ENCODE measurements around the gene FZD1. TPM values are rescaled to one million over a fixed set of nuclear protein-coding genes. Genes with fewer than 3 reads are reported as not detected.

The FZD1 gene
- polyA plus RNA-seq, 3 donors: 3.6 to 10.1 (median 7.9) TPM

GRCh38 chr7:91320366-91321078, 56.3 kb downstream of the FZD1 start:
- no CpG with 5 or more reads among the region's 4 CpGs for WGBS (ENCODE audit: insufficient coverage)
- no peak overlapping the region for H3K4me3 Mint-ChIP-seq
- no peak for DNase-seq
- Histone ChIP-seq H3K4me3 (replicated peaks in 1 of 3; ENCODE audit: low read depth in 2 of 3, low read length in 3 of 3) (no peak overlapping the region), H3K9ac (ENCODE audit: insufficient read depth, low read length, poor library complexity, severe bottlenecking) (no peak overlapping the region), H3K27ac (ENCODE audit: low read depth in 1 of 2, low read length in 2 of 2) (no peak overlapping the region), H2AFZ (ENCODE audit: insufficient read depth, low read depth, low read length, poor library complexity, severe bottlenecking) (no peak overlapping the region), H3K9me3 (replicated peaks in 1 of 2; ENCODE audit: control insufficient read depth in 1 of 2, insufficient read depth in 1 of 2, low read length in 2 of 2) (no peaks in the 10 kb centered on the region), H4K20me1 (ENCODE audit: insufficient read depth, low read length) (no peaks in the 10 kb centered on the region), H3K4me2 (replicated peaks; ENCODE audit: extremely low read depth, low read length, poor library complexity, severe bottlenecking) (no peak overlapping the region), H3K79me2 (ENCODE audit: insufficient read depth, low read length) (no peaks in the 10 kb centered on the region), H3K4me1 (ENCODE audit: control insufficient read depth in 1 of 2, insufficient read depth in 2 of 2, low read length in 2 of 2) (peaks cover 3 to 7% of the 10 kb centered on the region in 2 donors), H3K27me3 (ENCODE audit: control insufficient read depth in 2 of 2, insufficient read depth in 2 of 2, low read length in 2 of 2) (no peaks in the 10 kb centered on the region), H3K36me3 (replicated peaks in 1 of 2; ENCODE audit: control insufficient read depth in 1 of 2, insufficient read depth in 2 of 2, low read length in 2 of 2) (no peaks in the 10 kb centered on the region)
- H3K36me3 Mint-ChIP-seq: no peaks in the 10 kb centered on the region
- peaks cover 0 to 2% (median 0%) of the 10 kb centered on the region in 3 donors for H3K27me3 Mint-ChIP-seq (ENCODE audit: low read depth in 3 of 3)
- H3K27ac Mint-ChIP-seq: no peak overlapping the region
- H3K9me3 Mint-ChIP-seq: peaks cover 0 to 1% (median 0%) of the 10 kb centered on the region in 7 donors
- TF ChIP-seq CTCF (IDR thresholded peaks at IDR 0.05): no peak
- intact Hi-C loops (cut with micrococcal nuclease): loop anchor here in 1 of 2 donors (10.0 kb wide), 1 partner anchor 56 kb away; the partner anchor contains the start of gene FZD1
- H3K4me1 Mint-ChIP-seq: peaks cover 9% of the 10 kb centered on the region

All from CD14-positive monocyte (primary cell).